GM12891 (cell line): Measurements from ENCODE around the gene MAPK4.

Experiments
- PAX5 ChIP-seq: IDR thresholded peaks from 2 replicates; pipeline ENCODE4 v1.6.1; 2011; ENCODE audit warnings: low read length, moderate library complexity, mild to moderate bottlenecking; ENCODE audit not compliant: insufficient read depth, severe bottlenecking
- POLR2A ChIP-seq: IDR thresholded peaks from 2 replicates; pipeline ENCODE4 v1.6.1; 2011; ENCODE audit warnings: low read depth, low read length, control low read depth
- POLR2AphosphoS5 ChIP-seq: IDR thresholded peaks from 2 replicates; pipeline ENCODE4 v1.6.1; 2011; ENCODE audit warnings: low read depth, low read length, control low read depth
- POU2F2 ChIP-seq: IDR thresholded peaks from 2 replicates; pipeline ENCODE4 v1.6.1; 2011; ENCODE audit warnings: low read depth, mild to moderate bottlenecking, control low read depth, low read length, moderate library complexity
- SPI1 ChIP-seq: IDR thresholded peaks from 2 replicates; pipeline ENCODE4 v1.6.1; 2011; ENCODE audit warnings: low read depth, low read length, control low read depth
- TAF1 ChIP-seq: IDR thresholded peaks from 2 replicates; pipeline ENCODE4 v1.6.1; 2011; ENCODE audit warnings: low read depth, low read length, control low read depth

- TF ChIP-seq POLR2A (no peak), TAF1 (no peak), SPI1 (no peak), POU2F2 (no peak), POLR2AphosphoS5 (no peak), PAX5 (no peak)
Observed at GRCh38 chr18:50750546-50750945, 190.7 kb downstream of the MAPK4 start.
